HG03432 (cell line): Measurements from ENCODE around the gene BMP7.

Experiments
- ATAC-seq: cut with Tn5 transposase; IDR thresholded peaks from one replicate; pipeline ENCODE4 v1.9.1; 2021; ENCODE audit warnings: mild to moderate bottlenecking, moderate library complexity; ENCODE audit not compliant: unreplicated experiment

The BMP7 gene

GRCh38 chr20:57134804-57135203 is 131.6 kb downstream of the BMP7 start:
- no peak for ATAC-seq

GRCh38 chr20:57133926-57134650 is 132.4 kb downstream of the BMP7 start:
- ATAC-seq: no peak

- no peak for ATAC-seq
Measured at GRCh38 chr20:57131601-57132391, 134.6 kb downstream of the BMP7 start.

- no peak for ATAC-seq
Measured at GRCh38 chr20:57131077-57131476, 135.4 kb downstream of the BMP7 start.

- ATAC-seq: no peak
Measured at GRCh38 chr20:57130160-57130772, 136.2 kb downstream of the BMP7 start.

DNA sequence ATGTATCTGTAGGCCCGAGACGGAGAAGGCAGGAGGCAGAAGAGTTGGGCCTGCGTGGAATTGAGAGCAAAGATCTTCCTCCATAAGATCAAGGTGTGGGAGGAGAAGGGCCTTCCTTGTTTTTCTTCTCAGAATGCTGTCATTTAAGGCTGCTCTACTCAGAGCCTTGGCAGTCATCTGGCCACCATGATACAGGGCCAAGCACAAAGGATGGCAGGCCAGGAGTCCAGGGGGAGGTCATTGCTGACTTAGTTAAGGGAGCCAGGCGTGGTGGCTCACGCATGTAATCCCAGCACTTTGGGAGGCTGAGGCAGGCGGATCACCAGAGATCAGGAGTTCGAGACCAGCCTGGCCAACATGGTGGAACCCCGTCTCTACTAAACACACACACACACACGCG is 137.1 kb downstream of the BMP7 start:
- ATAC-seq: no peak

GRCh38 chr20:57128044-57128757 is 138.2 kb downstream of the BMP7 start:
- no peak for ATAC-seq

GRCh38 chr20:57126481-57127092 is 139.9 kb downstream of the BMP7 start:
- no peak for ATAC-seq

GRCh38 chr20:57124800-57125517 is 141.5 kb downstream of the BMP7 start:
- no peak for ATAC-seq

DNA sequence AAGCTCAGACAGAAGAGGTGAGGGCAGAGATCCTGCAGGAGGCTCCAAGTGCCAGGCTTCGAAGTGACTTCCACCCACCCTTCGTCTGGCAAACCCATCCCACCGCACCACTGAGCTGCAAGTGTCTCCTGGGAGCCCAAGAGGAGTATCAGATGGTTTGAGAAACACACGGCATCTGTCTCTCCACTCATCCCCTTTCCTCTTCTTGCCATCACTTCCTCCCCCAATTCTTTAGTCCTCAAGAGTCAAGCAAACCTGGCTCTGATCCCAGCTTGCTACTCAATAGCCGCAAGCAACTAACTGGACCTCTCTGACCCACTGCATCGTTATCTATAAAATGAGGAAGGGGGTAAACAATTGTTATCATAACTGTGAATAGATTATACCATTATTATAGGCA is 142.1 kb downstream of the BMP7 start:
- ATAC-seq: no peak

- ATAC-seq: no peak
Measured at GRCh38 chr20:57123504-57123903, 142.9 kb downstream of the BMP7 start.

DNA sequence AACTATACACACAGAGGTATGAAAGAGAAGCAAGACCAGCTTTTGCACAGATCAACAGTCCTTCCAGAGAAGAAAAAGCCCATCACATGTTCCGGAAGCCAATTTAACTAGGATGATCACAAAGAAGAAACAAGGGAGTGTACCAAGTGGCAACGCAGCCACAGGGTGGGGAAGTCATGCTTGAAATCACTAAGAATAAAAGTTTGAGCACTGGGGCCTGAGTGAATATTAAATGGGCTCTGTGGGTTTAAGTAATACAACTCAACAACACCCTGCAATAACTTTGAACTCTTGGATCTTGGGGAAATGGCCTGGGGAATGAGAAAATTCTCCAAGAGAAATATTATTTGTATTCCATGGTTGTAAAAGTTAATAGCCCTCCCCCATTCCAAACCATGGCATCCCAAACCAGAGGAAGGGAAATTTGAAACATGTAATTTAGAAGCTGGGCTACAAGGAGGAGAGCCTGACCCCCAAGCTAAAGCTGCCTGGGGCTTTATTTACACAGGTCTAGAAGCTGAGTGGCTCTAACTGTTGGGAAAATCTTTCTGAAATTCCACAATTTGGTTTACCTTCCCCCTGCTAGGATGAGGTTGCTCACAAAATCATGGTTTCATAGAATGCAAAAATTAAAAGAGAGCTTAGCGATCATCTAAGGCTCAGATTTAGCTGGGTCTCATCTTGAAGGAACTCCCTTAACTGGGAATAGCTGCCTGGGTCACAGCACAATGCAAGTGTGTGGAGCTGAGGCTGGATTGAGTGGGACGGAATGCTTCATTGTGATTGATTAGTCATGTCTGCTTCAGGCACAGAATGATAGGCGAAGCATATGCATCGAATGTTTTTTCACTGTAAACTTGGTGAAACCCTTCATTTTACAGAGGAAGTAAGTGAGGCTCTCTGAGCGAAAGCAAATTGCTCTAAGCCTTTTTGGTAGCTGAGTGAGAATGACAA is 143.6 kb downstream of the BMP7 start:
- ATAC-seq: no peak

DNA sequence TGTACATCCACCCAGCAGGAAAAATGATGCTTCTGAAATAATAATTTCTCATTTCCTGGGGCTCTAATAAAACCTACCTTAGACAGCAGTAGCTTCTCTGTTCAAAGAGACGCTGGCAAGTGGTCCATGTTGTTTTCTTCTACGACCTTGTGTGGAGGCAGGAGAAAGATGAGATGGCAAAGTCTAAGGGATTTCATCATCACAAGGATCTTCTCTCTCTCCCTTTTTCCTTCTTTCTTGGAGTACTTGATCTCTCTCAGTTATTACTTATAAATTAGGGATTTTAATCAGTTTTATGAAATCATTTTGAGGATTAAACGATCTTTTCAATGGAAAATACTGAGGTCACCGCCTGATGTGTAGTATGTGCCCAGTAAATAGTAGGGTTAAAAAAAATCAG is 147.5 kb downstream of the BMP7 start:
- no peak for ATAC-seq
